GM18517 (cell line): ENCODE measurements around the gene TUBG2.
A peak's percentile ranks its signal among the peaks of the same experiment; 100 is the strongest.

ENCODE experiments used
- ATAC-seq: cut with Tn5 transposase; IDR thresholded peaks from one replicate; pipeline ENCODE4 v1.9.1; 2021; ENCODE audit warnings: mild to moderate bottlenecking, moderate library complexity; ENCODE audit not compliant: unreplicated experiment

The TUBG2 gene

GRCh38 chr17:42695500-42695899 is 36.4 kb downstream of the TUBG2 start:
- no peak for ATAC-seq

GRCh38 chr17:42697108-42697811 is 38.2 kb downstream of the TUBG2 start:
- ATAC-seq: no peak

- ATAC-seq: no peak
These were observed 39.8 kb downstream of the TUBG2 start for GRCh38 chr17:42698736-42699414.

- no peak for ATAC-seq
These were observed 40.3 kb downstream of the TUBG2 start for GRCh38 chr17:42699415-42699740.

GRCh38 chr17:42700586-42701289 is 41.7 kb downstream of the TUBG2 start:
- ATAC-seq: no peak

GRCh38 chr17:42702446-42702845 is 43.4 kb downstream of the TUBG2 start:
- no peak for ATAC-seq

GRCh38 chr17:42704490-42704836 is 45.4 kb downstream of the TUBG2 start:
- peak; percentile 17 for ATAC-seq

GRCh38 chr17:42704837-42705494 is 45.9 kb downstream of the TUBG2 start:
- ATAC-seq: peak; percentile 62

- no peak for ATAC-seq
These were observed 47.6 kb downstream of the TUBG2 start for GRCh38 chr17:42706732-42707131.

GRCh38 chr17:42708588-42708987 is 49.5 kb downstream of the TUBG2 start:
- no peak for ATAC-seq

GRCh38 chr17:42709561-42709960 is 50.5 kb downstream of the TUBG2 start:
- ATAC-seq: no peak
